ENCODE results near the gene C1orf226. TPM values are rescaled to one million over a fixed set of nuclear protein-coding genes. Genes with fewer than 3 reads are reported as not detected.
"Not testable (repeated sequence)": the region's sequence is repeated elsewhere in the genome, so short reads cannot be mapped to it uniquely, and the experiment has no call there.

The C1orf226 gene
- total RNA-seq, 3 donors from 2014 or later = 4.2 to 21.1 (median 13.8) TPM

DNA sequence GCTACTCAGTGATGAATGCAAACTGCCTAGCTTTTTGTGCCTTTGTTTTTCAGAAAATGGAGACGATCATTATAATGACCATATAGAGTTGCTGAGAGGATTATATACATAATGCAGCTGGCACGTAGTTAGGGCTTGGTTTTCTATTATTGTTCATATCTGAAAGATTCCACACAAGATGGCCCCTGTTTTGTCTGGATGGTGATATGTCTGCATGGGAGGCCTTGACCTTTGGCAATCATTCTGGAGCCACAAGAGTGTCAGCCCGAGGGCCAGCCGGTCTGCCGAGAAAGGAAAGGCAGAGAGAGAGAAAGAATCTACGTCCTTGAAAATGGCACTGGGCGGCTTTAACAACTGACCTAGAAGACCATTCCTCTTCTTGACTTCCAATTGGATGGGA is 36.1 kb downstream of the C1orf226 start:
- intact Hi-C loops (cut with DNase I; ENCODE audit: low total_unique reads) = no loop called here
- no peaks in the 10 kb centered on the region for H3K27me3 ChIP-seq
- H3K4me1 ChIP-seq = no peaks in the 10 kb centered on the region
- no peak overlapping the region for H3K27ac ChIP-seq
- no peaks in the 10 kb centered on the region for H3K36me3 ChIP-seq
- H3K9me3 ChIP-seq = no peaks in the 10 kb centered on the region
- TF ChIP-seq POLR2A (IDR thresholded peaks at IDR 0.05) (no peak), CTCF (IDR thresholded peaks at IDR 0.05) (no peak), POLR2AphosphoS5 (IDR thresholded peaks at IDR 0.05) (no peak)
- no peak for DNase-seq (ENCODE audit: low spot score in 2 of 2)
- no peak overlapping the region for H3K4me3 ChIP-seq

- DNase-seq (ENCODE audit: low spot score in 2 of 2); intact Hi-C loops (cut with DNase I; ENCODE audit: low total_unique reads); H3K36me3 ChIP-seq; H3K4me1 ChIP-seq; H3K27me3 ChIP-seq; H3K27ac ChIP-seq; H3K9me3 ChIP-seq; H3K4me3 ChIP-seq: not testable (repeated sequence)
Observed at GRCh38 chr1:162418584-162418983, 37.1 kb downstream of the C1orf226 start.

DNA sequence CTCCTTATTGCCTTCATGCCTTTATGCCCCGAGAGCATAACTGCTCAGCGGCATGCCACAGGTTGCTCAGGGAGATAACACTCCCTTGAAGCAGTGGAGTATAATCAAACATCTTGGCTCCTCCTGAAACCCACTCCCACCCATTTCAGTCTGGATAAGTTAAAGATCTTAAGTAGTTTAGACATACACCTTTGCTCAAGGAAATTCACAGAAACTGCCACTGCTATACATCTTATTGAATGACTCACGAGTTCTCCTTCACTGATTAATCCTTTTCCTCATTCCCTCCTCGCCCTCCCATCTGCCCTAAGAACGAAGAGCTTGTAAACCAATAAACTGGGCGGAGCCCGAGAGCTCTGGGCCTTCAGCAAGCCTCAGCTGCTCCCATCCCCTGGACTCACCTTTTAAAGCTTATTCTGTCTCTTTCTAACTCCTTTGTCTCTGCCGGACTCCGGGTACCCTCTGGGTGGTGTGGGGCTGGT is 38.0 kb downstream of the C1orf226 start:
- H3K27me3 ChIP-seq; H3K27ac ChIP-seq; intact Hi-C loops (cut with DNase I; ENCODE audit: low total_unique reads); H3K36me3 ChIP-seq; DNase-seq (ENCODE audit: low spot score in 2 of 2); H3K9me3 ChIP-seq; H3K4me3 ChIP-seq; H3K4me1 ChIP-seq: not testable (repeated sequence)

GRCh38 chr1:162420120-162420519 is 38.6 kb downstream of the C1orf226 start:
- Histone ChIP-seq H3K9me3 (no peaks in the 10 kb centered on the region), H3K4me3 (no peak overlapping the region), H3K27me3 (no peaks in the 10 kb centered on the region), H3K27ac (no peak overlapping the region), H3K4me1 (no peaks in the 10 kb centered on the region), H3K36me3 (no peaks in the 10 kb centered on the region)
- TF ChIP-seq POLR2A (IDR thresholded peaks at IDR 0.05) = no peak
- TF ChIP-seq CTCF (IDR thresholded peaks at IDR 0.05) = no peak
- TF ChIP-seq POLR2AphosphoS5 (IDR thresholded peaks at IDR 0.05) = no peak
- no peak for DNase-seq (ENCODE audit: low spot score in 2 of 2)
- intact Hi-C loops (cut with DNase I; ENCODE audit: low total_unique reads) = no loop called here

GRCh38 chr1:162421258-162422164 is 40.0 kb downstream of the C1orf226 start:
- Histone ChIP-seq H3K4me1 (no peaks in the 10 kb centered on the region), H3K9me3 (no peaks in the 10 kb centered on the region), H3K27me3 (no peaks in the 10 kb centered on the region), H3K27ac (no peak overlapping the region), H3K36me3 (no peaks in the 10 kb centered on the region), H3K4me3 (no peak overlapping the region)
- TF ChIP-seq CTCF (IDR thresholded peaks at IDR 0.05) (no peak), POLR2A (IDR thresholded peaks at IDR 0.05) (no peak), POLR2AphosphoS5 (IDR thresholded peaks at IDR 0.05) (no peak)
- intact Hi-C loops (cut with DNase I; ENCODE audit: low total_unique reads) = no loop called here
- no peak for DNase-seq (ENCODE audit: low spot score in 2 of 2)

DNA sequence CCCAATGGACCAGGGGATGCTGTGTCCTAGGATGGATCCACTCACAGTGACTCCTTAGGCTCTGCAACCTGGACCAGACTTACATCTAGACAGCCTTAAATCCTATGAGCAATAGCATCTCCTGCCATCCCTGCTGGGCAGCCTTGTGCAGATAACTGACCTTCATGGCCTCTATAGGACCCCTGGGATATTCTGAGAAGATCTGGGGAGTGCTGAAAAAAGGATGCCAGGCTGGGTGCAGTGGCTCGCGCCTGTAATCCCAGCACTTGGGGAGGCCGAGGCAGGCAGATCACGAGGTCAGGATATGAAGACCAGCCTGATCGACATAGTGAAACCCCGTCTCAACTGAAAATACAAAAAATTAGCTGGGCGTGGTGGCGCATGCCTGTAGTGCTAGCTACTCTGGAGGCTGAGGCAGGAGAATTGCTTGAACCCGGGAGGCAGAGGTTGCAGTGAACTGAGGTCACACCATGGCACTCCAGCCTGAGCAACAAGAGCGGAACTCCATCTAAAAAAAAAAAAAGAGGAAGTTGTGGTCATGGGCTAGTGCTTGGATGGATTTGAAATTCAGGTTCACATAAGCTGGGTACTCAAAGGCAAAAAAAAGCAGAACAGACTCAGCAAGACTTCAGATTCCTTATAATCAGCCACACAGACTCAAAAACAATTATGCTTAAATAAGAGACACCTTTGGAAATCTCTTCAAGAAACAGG is 41.3 kb downstream of the C1orf226 start:
- no peaks in the 10 kb centered on the region for H3K9me3 ChIP-seq
- no peak overlapping the region for H3K27ac ChIP-seq
- intact Hi-C loops (cut with DNase I; ENCODE audit: low total_unique reads) = no loop called here
- no peak overlapping the region for H3K4me3 ChIP-seq
- H3K4me1 ChIP-seq = no peaks in the 10 kb centered on the region
- no peak for TF ChIP-seq POLR2AphosphoS5 (IDR thresholded peaks at IDR 0.05)
- TF ChIP-seq CTCF (IDR thresholded peaks at IDR 0.05) = no peak
- TF ChIP-seq POLR2A (IDR thresholded peaks at IDR 0.05) = no peak
- no peaks in the 10 kb centered on the region for H3K36me3 ChIP-seq
- no peaks in the 10 kb centered on the region for H3K27me3 ChIP-seq
- DNase-seq (ENCODE audit: low spot score in 2 of 2) = no peak

Measured in breast epithelium (tissue), 4 donors.